ENCODE measurements around the gene ABAT. TPM values are rescaled to one million over a fixed set of nuclear protein-coding genes. Genes with fewer than 3 reads are reported as not detected.

The ABAT gene
- total RNA-seq, 1 experiment from 2014 or later: 4.7 TPM

- Histone ChIP-seq H3K4me3 (replicated peaks in 1 of 2; ENCODE audit: low read depth in 1 of 2, low read length in 2 of 2) (no peak overlapping the region), H3K9ac (ENCODE audit: low read length) (no peak overlapping the region), H3K4me2 (ENCODE audit: low read length) (no peak overlapping the region), H3K9me2 (ENCODE audit: insufficient read depth) (no peaks in the 10 kb centered on the region), H3K27ac (ENCODE audit: low read depth, low read length) (no peak overlapping the region), H3K27me3 (ENCODE audit: insufficient read depth, low read length) (no peaks in the 10 kb centered on the region), H3K36me3 (ENCODE audit: control insufficient read depth in 1 of 2, insufficient read depth in 2 of 2, low read length in 2 of 2) (no peaks in the 10 kb centered on the region), H3K4me1 (ENCODE audit: control insufficient read depth in 1 of 2, insufficient read depth in 2 of 2, low read length in 2 of 2) (no peaks in the 10 kb centered on the region), H3K79me2 (ENCODE audit: insufficient read depth, low read length) (no peaks in the 10 kb centered on the region), H2AFZ (ENCODE audit: low read depth, low read length, poor library complexity, severe bottlenecking) (no peak overlapping the region), H3K9me3 (ENCODE audit: control insufficient read depth in 1 of 2, insufficient read depth in 1 of 2, low read depth in 1 of 2, low read length in 2 of 2) (peaks cover 12 to 15% of the 10 kb centered on the region in 2 experiments; a peak in 2 of 4 replicates), H4K20me1 (ENCODE audit: insufficient read depth) (no peaks in the 10 kb centered on the region)
- BruUV-seq (replicated peaks): no TSS peak
- no peak for ATAC-seq
- ChIA-PET RAD21 (ENCODE audit: low non-redundant PET in 1 of 2, low total read pairs in 2 of 2, uncharacterized antibody in 2 of 2, unreplicated experiment in 2 of 2) (no interaction called here), POLR2A (no interaction called here), CTCF (no interaction called here)
- no peak for TF ChIP-seq POLR2A (IDR thresholded peaks at IDR 0.05; ENCODE audit: borderline replicate concordance, extremely low read depth, insufficient read depth, insufficient read length)
- TF ChIP-seq MAX (IDR thresholded peaks at IDR 0.05): no peak
- TF ChIP-seq ZBTB33 (IDR thresholded peaks at IDR 0.05; ENCODE audit: extremely low read depth, insufficient replicate concordance, low read length): no peak
- TF ChIP-seq JUND (IDR thresholded peaks at IDR 0.05): no peak
- TF ChIP-seq REST (IDR thresholded peaks at IDR 0.05; ENCODE audit: low read depth): no peak
- no peak for TF ChIP-seq YY1 (IDR thresholded peaks at IDR 0.05; ENCODE audit: extremely low read depth, insufficient replicate concordance, low read depth, low read length)
- TF ChIP-seq RAD21 (IDR thresholded peaks at IDR 0.05; ENCODE audit: low read depth): no peak
- no peak for TF ChIP-seq ZNF274 (IDR thresholded peaks at IDR 0.05; ENCODE audit: low read depth, low read length)
- TF ChIP-seq ATF3 (IDR thresholded peaks at IDR 0.05): no peak
- TF ChIP-seq POLR2AphosphoS5 (IDR thresholded peaks at IDR 0.05; ENCODE audit: low read depth, low read length): no peak
- no peak for TF ChIP-seq TCF7L2 (IDR thresholded peaks at IDR 0.05; ENCODE audit: borderline replicate concordance, extremely low read depth, insufficient read depth, insufficient read length)
- no peak for TF ChIP-seq SP1 (IDR thresholded peaks at IDR 0.05; ENCODE audit: low read depth)
- TF ChIP-seq ZFX (IDR thresholded peaks at IDR 0.05): no peak
- no peak for DNase-seq (ENCODE audit: low read depth, low spot score)
- intact Hi-C loops (cut with micrococcal nuclease): no loop called here
These were observed 17.3 kb downstream of the ABAT start for GRCh38 chr16:8691728-8692127.
